Activated CD4-positive, alpha-beta T cell treated with anti-CD3 and anti-CD28 coated beads for 36 hours (primary cell): ENCODE measurements around the gene PSTPIP2. TPM values are rescaled to one million over a fixed set of nuclear protein-coding genes. Genes with fewer than 3 reads are reported as not detected.
A peak's percentile ranks its signal among the peaks of the same experiment; 100 is the strongest.
"Not testable (repeated sequence)": the region's sequence is repeated elsewhere in the genome, so short reads cannot be mapped to it uniquely, and the experiment has no call there.

ENCODE experiments used
- ATAC-seq: fragments of 200-7000 bp; cut with Tn5 transposase; one replicate; pipeline ENCODE4 v1.10.0; 2021; ENCODE audit warnings: mild to moderate bottlenecking, moderate library complexity
- CTCF ChIA-PET: fragments of 350-600 bp; sonication (Branson Sonifier 250); formaldehyde crosslinking; loops from one replicate; lab custom pipeline; 2021; ENCODE audit warnings: antibody characterized with exemption; lab: Charles Lee
- POLR2A ChIA-PET: fragments of 350-600 bp; sonication (Branson Sonifier 250); formaldehyde crosslinking; loops from one replicate; lab custom pipeline; 2021; ENCODE audit warnings: antibody characterized with exemption, inconsistent platforms; lab: Charles Lee
- DNase-seq: peaks from one replicate; pipeline ENCODE4 v3.0.0-alpha.2; 2020
- H3K27ac Mint-ChIP-seq: one replicate; pipeline ENCODE4 v1.8.0; 2021; ENCODE audit warnings: mixed read lengths
- H3K27me3 Mint-ChIP-seq: one replicate; pipeline ENCODE4 v1.8.0; 2021; ENCODE audit warnings: mixed read lengths
- H3K36me3 Mint-ChIP-seq: one replicate; pipeline ENCODE4 v1.8.0; 2021; ENCODE audit warnings: low read depth, mixed read lengths
- H3K4me1 Mint-ChIP-seq: one replicate; pipeline ENCODE4 v1.8.0; 2021; ENCODE audit warnings: mixed read lengths
- H3K4me3 Mint-ChIP-seq: one replicate; pipeline ENCODE4 v1.8.0; 2021; ENCODE audit warnings: mild to moderate bottlenecking, moderate library complexity, mixed read lengths
- H3K9me3 Mint-ChIP-seq: one replicate; pipeline ENCODE4 v1.8.0; 2021; ENCODE audit warnings: low read depth, mixed read lengths
- intact Hi-C, 2 experiments: fragments of 100-400 bp; cut with DNase I in 1 of 2; cut with micrococcal nuclease in 1 of 2; formaldehyde crosslinking; loops; one replicate each; pipeline versions ENCODE4 v1.14.2 to v1.15.1; 2022 to 2024; cut with DNase I, micrococcal nuclease
- total RNA-seq, 2 experiments: library from RNA; stranded (reverse); gene quantifications; one replicate each; pipeline ENCODE4 v1.2.3, GENCODE V29; 2021

The PSTPIP2 gene
- total RNA-seq, 2 experiments from 2014 or later = 11.5 to 15.3 TPM

GRCh38 chr18:45992527-45992926 lies 79.5 kb downstream of the PSTPIP2 start:
- CTCF ChIA-PET = interaction anchor here (1.1 kb wide), 1 partner anchor 18 kb away, joined by 3 read pairs; no protein-coding TSS in a partner anchor
- DNase-seq, H3K4me1 Mint-ChIP-seq, H3K9me3 Mint-ChIP-seq, H3K27ac Mint-ChIP-seq, H3K27me3 Mint-ChIP-seq, intact Hi-C loops, ATAC-seq, H3K4me3 Mint-ChIP-seq, POLR2A ChIA-PET: not testable (repeated sequence)
- peaks cover 24% of the 10 kb centered on the region for H3K36me3 Mint-ChIP-seq

- ATAC-seq (no peak), DNase-seq (no peak)
- ChIA-PET POLR2A (interaction anchor here (0.6 kb wide), 1 partner anchor 1150 kb away, joined by 4 read pairs; no protein-coding TSS in a partner anchor), CTCF (interaction anchor here (1.7 kb wide), 1 partner anchor 82 kb away, joined by 5 read pairs; no protein-coding TSS in a partner anchor)
- Mint-ChIP-seq H3K4me3 (no peak overlapping the region), H3K9me3 (no peaks in the 10 kb centered on the region), H3K4me1 (peaks cover 3% of the 10 kb centered on the region), H3K36me3 (peaks cover 24% of the 10 kb centered on the region), H3K27ac (no peak overlapping the region), H3K27me3 (no peaks in the 10 kb centered on the region)
- intact Hi-C loops = no loop called here
Observed at GRCh38 chr18:45991788-45992187, 80.3 kb downstream of the PSTPIP2 start.

DNA sequence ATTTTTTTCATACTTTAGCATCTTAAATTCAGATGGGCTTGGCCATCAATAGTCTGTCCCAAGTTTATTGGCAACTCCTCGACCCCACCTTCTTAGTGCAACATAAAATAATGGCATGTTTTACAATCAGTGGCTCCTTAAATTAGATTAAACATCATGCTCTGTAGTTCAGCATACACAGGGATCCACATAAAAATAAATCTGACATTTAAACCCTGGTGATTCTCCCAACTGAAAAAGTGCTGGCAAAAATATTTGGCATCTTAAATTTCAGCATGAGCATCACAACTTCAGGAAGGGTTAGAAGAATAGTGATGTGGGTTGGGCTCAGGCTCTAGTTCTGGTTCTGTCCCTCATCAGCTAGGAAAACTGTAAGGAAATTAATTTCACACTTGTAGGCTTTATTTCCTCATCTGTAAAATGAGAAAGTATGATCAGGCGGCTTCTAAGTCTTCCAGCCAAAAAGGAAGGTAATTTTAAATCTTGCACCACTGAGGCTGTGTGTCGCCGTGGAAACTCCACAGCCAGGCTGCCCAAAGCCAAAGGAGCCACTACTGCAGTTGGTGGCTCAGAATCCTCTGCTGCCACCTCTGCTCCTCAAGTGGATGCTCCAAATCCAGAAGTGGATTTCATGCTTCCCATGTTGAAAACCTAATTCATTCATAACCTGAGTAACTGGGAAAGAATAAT lies 87.4 kb downstream of the PSTPIP2 start:
- ChIA-PET CTCF (no interaction called here), POLR2A (no interaction called here)
- ATAC-seq = no peak
- no peak for DNase-seq
- Mint-ChIP-seq H3K4me1 (no peaks in the 10 kb centered on the region), H3K9me3 (no peaks in the 10 kb centered on the region), H3K27ac (no peak overlapping the region), H3K36me3 (peaks cover 9% of the 10 kb centered on the region), H3K27me3 (no peaks in the 10 kb centered on the region), H3K4me3 (no peak overlapping the region)
- intact Hi-C loops = no loop called here

- Mint-ChIP-seq H3K9me3 (no peaks in the 10 kb centered on the region), H3K4me3 (no peak overlapping the region), H3K27ac (no peak overlapping the region), H3K4me1 (no peaks in the 10 kb centered on the region), H3K27me3 (no peaks in the 10 kb centered on the region), H3K36me3 (no peaks in the 10 kb centered on the region)
- ChIA-PET POLR2A (no interaction called here), CTCF (interaction anchor here (0.6 to 2.0 kb wide), 6 partner anchors 9 to 108 kb away, joined by 3 to 7 read pairs (median 4); no protein-coding TSS in a partner anchor)
- ATAC-seq (no peak), DNase-seq (no peak)
- intact Hi-C loops = no loop called here
Observed at GRCh38 chr18:45981821-45982220, 90.2 kb downstream of the PSTPIP2 start.

DNA sequence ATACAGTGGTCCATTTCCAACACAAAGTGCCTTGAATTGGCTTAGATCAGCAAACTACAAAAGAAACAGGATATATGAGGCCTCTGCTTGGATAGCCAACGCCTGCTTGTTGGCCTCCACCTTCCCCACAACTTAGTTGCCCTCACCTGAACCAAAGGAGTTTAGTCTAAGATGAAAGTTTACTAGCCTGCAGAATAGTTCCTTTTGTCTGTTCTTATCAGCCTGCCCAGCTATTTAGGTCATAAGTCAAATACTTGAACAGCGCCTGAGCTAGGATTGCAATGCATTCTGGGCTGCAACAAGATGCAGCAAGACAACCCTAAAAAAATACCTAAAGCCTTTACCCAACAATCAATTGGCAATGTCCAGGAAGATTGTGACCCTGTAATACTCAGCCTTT lies 91.8 kb downstream of the PSTPIP2 start:
- CTCF ChIA-PET = interaction anchor here (0.6 to 1.0 kb wide), 2 partner anchors 18 to 294 kb away, joined by 3 read pairs; no protein-coding TSS in a partner anchor
- no peak for DNase-seq
- Mint-ChIP-seq H3K4me1 (peaks cover 2% of the 10 kb centered on the region), H3K27ac (no peak overlapping the region), H3K9me3 (no peaks in the 10 kb centered on the region), H3K36me3 (no peaks in the 10 kb centered on the region), H3K4me3 (no peak overlapping the region), H3K27me3 (no peaks in the 10 kb centered on the region)
- intact Hi-C loops = no loop called here
- ATAC-seq = no peak
- POLR2A ChIA-PET = no interaction called here

DNA sequence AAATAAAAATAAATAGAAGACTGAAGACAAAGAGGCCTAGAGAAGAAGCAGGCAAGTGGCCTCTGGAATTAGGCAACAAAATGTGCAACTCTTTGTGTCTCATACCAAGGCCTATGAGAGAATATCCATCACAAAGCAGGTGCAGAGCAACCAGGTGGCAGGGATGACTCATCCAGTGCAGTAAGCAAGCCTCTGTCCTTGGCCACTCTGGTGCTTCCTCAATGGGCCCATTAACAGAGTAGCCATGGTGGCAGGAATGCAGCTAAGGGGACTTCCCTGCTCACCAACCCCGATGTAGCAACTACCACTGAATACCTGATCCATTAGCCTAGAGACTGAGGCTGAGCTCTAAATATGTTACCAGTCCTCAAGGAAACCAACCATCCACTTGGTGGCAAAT lies 94.0 kb downstream of the PSTPIP2 start:
- H3K4me3 Mint-ChIP-seq = no peak overlapping the region
- ATAC-seq (no peak), DNase-seq (no peak)
- intact Hi-C loops = no loop called here
- no peaks in the 10 kb centered on the region for H3K36me3 Mint-ChIP-seq
- ChIA-PET CTCF (interaction anchor here (1.5 kb wide), 1 partner anchor 96 kb away, joined by 7 read pairs; no protein-coding TSS in a partner anchor), POLR2A (no interaction called here)
- H3K9me3 Mint-ChIP-seq = no peaks in the 10 kb centered on the region
- H3K4me1 Mint-ChIP-seq = peaks cover 11% of the 10 kb centered on the region
- H3K27ac Mint-ChIP-seq = no peak overlapping the region
- no peaks in the 10 kb centered on the region for H3K27me3 Mint-ChIP-seq

- no peaks in the 10 kb centered on the region for H3K9me3 Mint-ChIP-seq
Observed at GRCh38 chr18:45976974-45977373, 95.1 kb downstream of the PSTPIP2 start.

GRCh38 chr18:45976566-45976965 lies 95.5 kb downstream of the PSTPIP2 start:
- intact Hi-C loops = no loop called here
- Mint-ChIP-seq H3K27me3 (no peaks in the 10 kb centered on the region), H3K9me3 (no peaks in the 10 kb centered on the region), H3K4me1 (peaks cover 11% of the 10 kb centered on the region), H3K27ac (no peak overlapping the region), H3K36me3 (no peaks in the 10 kb centered on the region), H3K4me3 (no peak overlapping the region)
- ChIA-PET CTCF (interaction anchor here (1.2 kb wide), 1 partner anchor 313 kb away, joined by 3 read pairs; no protein-coding TSS in a partner anchor), POLR2A (no interaction called here)
- ATAC-seq (no peak), DNase-seq (no peak)

More at GRCh38 chr18:45976974-45977373, 95.1 kb downstream of the PSTPIP2 start:
- ChIA-PET CTCF (interaction anchor here (1.2 kb wide), 1 partner anchor 313 kb away, joined by 3 read pairs; no protein-coding TSS in a partner anchor), POLR2A (no interaction called here)
- H3K27ac Mint-ChIP-seq = no peak overlapping the region
- no peaks in the 10 kb centered on the region for H3K36me3 Mint-ChIP-seq
- H3K4me3 Mint-ChIP-seq = no peak overlapping the region
- ATAC-seq (no peak), DNase-seq (no peak)
- no peaks in the 10 kb centered on the region for H3K27me3 Mint-ChIP-seq
- H3K4me1 Mint-ChIP-seq = peaks cover 11% of the 10 kb centered on the region
- intact Hi-C loops = no loop called here

DNA sequence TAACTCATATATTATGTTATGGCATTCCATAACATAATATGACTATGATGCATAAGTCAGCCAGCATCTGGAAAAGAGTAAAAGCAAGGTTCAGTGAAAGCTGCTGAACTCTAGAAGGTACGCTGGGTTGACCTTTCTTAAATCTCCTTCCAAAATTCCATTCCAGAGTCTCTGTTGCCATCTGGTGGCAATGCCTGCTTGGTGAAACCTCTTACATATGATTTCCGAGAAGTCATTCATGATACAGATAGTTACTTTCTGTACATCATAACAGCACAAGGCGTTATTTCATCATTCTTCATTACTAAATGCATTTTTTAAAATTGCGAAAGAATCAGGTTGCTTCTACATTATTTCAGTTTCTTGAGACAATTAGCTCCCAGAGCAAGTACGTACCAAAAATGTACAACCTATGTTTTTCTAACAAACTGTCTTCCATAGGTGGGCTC lies 97.9 kb downstream of the PSTPIP2 start:
- H3K4me1 Mint-ChIP-seq = peaks cover 11% of the 10 kb centered on the region
- H3K27me3 Mint-ChIP-seq = no peaks in the 10 kb centered on the region
- no peaks in the 10 kb centered on the region for H3K36me3 Mint-ChIP-seq
- ATAC-seq = peak; percentile 90
- no peak overlapping the region for H3K4me3 Mint-ChIP-seq
- H3K27ac Mint-ChIP-seq = peak overlapping the region; percentile 89
- H3K9me3 Mint-ChIP-seq = no peaks in the 10 kb centered on the region
- intact Hi-C loops = loop anchor here (1.0 to 5.0 kb wide), 14 partner anchors 23 to 353 kb away; partner anchors contain the start of gene PSTPIP2 (in 1 of the 2)
- DNase-seq = peak; percentile 83
- ChIA-PET CTCF (interaction anchor here (0.7 to 4.0 kb wide), 11 partner anchors 11 to 320 kb away, joined by 3 to 15 read pairs (median 4); no protein-coding TSS in a partner anchor), POLR2A (no interaction called here)

DNA sequence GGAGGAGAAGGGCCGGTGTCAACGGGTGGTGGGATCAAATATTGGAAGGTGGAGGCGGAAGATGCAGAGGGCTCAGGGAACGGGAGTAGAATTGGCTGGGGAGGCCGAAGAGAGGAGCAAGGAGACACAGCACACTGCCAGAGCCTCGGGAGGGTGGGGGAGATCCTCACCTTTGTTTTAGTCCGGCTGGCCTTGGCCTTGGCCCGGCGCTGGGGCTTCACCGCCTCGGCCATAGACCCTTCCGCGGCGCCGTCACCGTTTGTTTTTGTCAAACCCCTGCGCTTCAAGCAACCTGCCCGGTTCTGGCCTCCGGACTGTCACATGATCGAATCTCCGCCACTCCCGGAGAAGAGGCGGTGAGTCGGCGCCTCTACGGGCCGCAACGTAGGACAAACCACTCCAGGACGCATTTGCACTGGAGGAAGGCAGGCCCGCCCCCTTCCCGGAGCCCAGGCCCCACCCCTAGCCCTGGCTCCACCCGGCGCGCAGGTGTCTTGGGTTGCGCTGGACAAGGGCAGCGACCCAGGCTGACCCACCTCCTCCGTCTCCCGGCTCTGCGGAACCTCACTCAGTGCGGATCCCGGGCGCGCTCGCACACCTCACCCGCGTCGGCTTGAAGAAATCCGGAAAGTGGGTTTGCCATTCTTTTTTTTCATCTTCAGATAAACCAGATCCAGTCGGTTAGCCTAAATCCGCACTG lies 104.9 kb downstream of the PSTPIP2 start, which contains the start of gene EPG5:
Gene EPG5 (minus strand): TSS at position 323 of the 700 bp plus-strand sequence. CDS start 90 bp downstream, at position 233.
- Mint-ChIP-seq H3K36me3 (peaks cover 13% of the 10 kb centered on the region), H3K4me1 (peaks cover 35% of the 10 kb centered on the region), H3K27me3 (no peaks in the 10 kb centered on the region), H3K4me3 (peak within 1 kb of the TSS; percentile 94), H3K27ac (peak within 1 kb of the TSS; percentile 94), H3K9me3 (no peaks in the 10 kb centered on the region)
- DNase-seq = peak; percentile 97
- intact Hi-C loops = loop anchor here (1.0 to 2.0 kb wide), 8 partner anchors 62 to 300 kb away; partner anchors contain the start of gene ATP5F1A (in 1 of the 2)
- peak; percentile 96 for ATAC-seq
- ChIA-PET POLR2A (no interaction called here), CTCF (no interaction called here)

DNA sequence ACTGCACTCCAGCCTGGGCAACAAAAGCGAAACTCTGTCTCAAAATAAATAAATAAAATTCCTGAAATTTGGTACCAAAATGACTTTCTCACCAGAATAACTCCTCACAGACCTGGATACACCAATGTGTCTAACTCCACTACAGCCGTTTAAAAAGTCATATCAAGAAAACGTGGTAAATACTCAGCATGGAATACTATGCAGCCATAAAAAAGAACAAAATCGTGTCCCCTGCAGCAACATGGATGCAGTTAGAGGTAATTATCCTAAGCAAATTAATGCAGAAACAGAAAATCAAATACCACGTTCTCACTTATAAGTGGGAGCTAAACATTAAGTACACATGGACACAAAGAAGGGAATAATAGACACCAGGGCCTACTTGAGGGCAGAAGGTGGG lies 107.1 kb downstream of the PSTPIP2 start:
- DNase-seq, intact Hi-C loops, H3K27ac Mint-ChIP-seq, H3K4me3 Mint-ChIP-seq, H3K9me3 Mint-ChIP-seq, ATAC-seq, H3K27me3 Mint-ChIP-seq, POLR2A ChIA-PET: not testable (repeated sequence)
- CTCF ChIA-PET = interaction anchor here (1.1 kb wide), 1 partner anchor 107 kb away, joined by 3 read pairs; the partner anchor contains the start of gene PSTPIP2
- peaks cover 23% of the 10 kb centered on the region for H3K36me3 Mint-ChIP-seq
- H3K4me1 Mint-ChIP-seq = peaks cover 52% of the 10 kb centered on the region
